ENCODE results near the gene TRIM47. TPM values are rescaled to one million over a fixed set of nuclear protein-coding genes. Genes with fewer than 3 reads are reported as not detected.
A peak's percentile ranks its signal among the peaks of the same experiment; 100 is the strongest.

The TRIM47 gene
- total and polyA plus RNA-seq, 8 donors: 13.4 to 63.8 (median 20.8) TPM

DNA sequence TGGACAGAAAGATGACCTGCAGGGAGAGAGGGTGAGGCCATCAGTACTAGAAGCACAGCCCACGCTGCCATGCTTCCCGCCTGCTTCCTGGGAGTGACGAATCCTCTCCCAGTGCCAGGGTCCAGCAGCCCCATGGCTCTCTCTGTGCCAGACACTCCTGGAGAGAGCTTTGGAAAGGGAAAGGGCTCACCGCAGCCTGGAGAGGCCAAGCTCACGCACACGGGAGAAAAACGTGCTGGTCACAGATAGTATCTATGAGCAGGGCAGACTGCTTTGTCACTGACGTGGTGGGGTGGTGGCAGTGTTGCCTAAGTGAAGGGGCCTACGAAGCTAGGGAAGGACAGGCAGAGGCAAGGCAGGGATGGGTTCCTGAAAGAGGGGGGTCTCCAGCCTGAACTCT, 28.7 kb downstream of the TRIM47 start:
- H3K27me3 ChIP-seq: no peaks in the 10 kb centered on the region
- TF ChIP-seq, protein P1, sequence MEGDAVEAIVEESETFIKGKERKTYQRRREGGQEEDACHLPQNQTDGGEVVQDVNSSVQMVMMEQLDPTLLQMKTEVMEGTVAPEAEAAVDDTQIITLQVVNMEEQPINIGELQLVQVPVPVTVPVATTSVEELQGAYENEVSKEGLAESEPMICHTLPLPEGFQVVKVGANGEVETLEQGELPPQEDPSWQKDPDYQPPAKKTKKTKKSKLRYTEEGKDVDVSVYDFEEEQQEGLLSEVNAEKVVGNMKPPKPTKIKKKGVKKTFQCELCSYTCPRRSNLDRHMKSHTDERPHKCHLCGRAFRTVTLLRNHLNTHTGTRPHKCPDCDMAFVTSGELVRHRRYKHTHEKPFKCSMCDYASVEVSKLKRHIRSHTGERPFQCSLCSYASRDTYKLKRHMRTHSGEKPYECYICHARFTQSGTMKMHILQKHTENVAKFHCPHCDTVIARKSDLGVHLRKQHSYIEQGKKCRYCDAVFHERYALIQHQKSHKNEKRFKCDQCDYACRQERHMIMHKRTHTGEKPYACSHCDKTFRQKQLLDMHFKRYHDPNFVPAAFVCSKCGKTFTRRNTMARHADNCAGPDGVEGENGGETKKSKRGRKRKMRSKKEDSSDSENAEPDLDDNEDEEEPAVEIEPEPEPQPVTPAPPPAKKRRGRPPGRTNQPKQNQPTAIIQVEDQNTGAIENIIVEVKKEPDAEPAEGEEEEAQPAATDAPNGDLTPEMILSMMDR (IDR thresholded peaks at IDR 0.05): no peak
- no peaks in the 10 kb centered on the region for H3K9me3 ChIP-seq
- H3K4me3 ChIP-seq: no peak overlapping the region
- peaks cover 39 to 84% of the 10 kb centered on the region in 2 donors for H3K4me1 ChIP-seq
- intact Hi-C loops (cut with DNase I): no loop called here
- H3K27ac ChIP-seq: peak overlapping the region; percentile 56 to 93
- DNase-seq (peak in 1 of 4 donors; percentile 41), ATAC-seq (no peak)
- peaks cover 2 to 72% of the 10 kb centered on the region in 2 donors for H3K36me3 ChIP-seq

DNA sequence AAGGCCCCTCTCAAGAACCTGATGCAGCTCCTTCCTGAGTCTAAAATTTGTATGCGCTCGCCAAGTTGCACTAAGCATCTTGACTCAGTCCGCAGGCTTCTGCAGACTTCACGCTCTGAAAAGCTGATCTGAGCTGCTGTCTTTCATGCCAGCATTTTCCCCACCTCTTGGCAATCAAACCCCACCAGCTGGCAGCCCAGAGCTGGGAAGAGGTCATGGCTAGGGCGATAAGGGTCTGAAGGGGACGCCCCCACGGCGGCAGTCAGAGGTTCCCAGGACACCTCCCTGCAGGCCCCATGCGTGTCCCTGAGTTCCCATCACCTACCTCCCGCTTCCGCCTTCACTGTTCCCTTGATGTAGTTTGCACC, 29.1 kb downstream of the TRIM47 start:
- no peak overlapping the region for H3K4me3 ChIP-seq
- no peaks in the 10 kb centered on the region for H3K27me3 ChIP-seq
- peak overlapping the region; percentile 56 to 93 for H3K27ac ChIP-seq
- ATAC-seq (no peak), DNase-seq (peak in 1 of 4 donors; percentile 55)
- intact Hi-C loops (cut with DNase I): no loop called here
- peaks cover 2 to 72% of the 10 kb centered on the region in 2 donors for H3K36me3 ChIP-seq
- TF ChIP-seq, protein P1 (IDR thresholded peaks at IDR 0.05): no peak
- H3K4me1 ChIP-seq: peaks cover 39 to 84% of the 10 kb centered on the region in 2 donors
- H3K9me3 ChIP-seq: no peaks in the 10 kb centered on the region

DNA sequence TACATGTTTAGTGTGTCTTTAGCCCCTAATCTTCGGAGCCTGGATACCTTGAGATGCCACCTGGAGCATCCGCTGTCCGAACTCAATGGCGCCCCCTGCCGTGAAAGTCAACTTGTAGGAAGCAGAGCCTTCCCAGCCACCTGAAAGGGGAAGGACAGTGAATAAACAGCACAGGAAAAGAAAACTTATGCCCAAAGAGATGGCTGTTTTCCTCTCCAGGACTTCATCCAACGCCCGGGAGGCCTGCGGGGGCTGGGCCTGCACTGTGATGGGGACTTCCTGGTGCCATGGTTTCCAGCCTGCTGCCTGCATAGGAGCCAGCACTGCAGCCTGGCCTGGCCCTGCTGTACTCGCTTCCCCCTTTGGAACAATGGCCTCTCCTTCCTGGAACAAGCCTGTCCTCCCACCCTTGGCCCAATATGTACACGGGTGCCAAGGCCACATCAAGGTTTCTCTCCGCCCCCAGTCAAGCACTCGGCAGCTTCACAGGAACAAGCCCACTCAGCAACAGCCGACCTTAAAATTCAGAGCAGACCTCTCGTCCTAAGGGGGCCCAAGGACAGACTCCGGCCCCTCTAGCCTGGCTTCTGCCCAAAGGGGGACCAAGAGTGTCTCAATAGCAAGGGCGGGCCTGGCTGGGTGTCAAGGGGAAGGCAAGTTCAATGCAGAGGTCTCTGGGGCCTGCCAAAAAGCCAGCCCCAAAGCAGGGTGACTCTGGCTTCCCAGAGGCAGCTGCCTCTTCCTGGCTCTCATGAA, 29.7 kb downstream of the TRIM47 start:
- DNase-seq: peak in 3 of 4 donors; percentile 61 to 90 (median 81)
- H3K27ac ChIP-seq: peak overlapping the region; percentile 56 to 93
- intact Hi-C loops (cut with DNase I): no loop called here
- no peaks in the 10 kb centered on the region for H3K27me3 ChIP-seq
- peak; percentile 1 for ATAC-seq
- peaks cover 2 to 72% of the 10 kb centered on the region in 2 donors for H3K36me3 ChIP-seq
- no peak overlapping the region for H3K4me3 ChIP-seq
- H3K4me1 ChIP-seq: peaks cover 34 to 84% of the 10 kb centered on the region in 2 donors
- H3K9me3 ChIP-seq: no peaks in the 10 kb centered on the region
- TF ChIP-seq, protein P1 (IDR thresholded peaks at IDR 0.05): peak; percentile 58 to 79

DNA sequence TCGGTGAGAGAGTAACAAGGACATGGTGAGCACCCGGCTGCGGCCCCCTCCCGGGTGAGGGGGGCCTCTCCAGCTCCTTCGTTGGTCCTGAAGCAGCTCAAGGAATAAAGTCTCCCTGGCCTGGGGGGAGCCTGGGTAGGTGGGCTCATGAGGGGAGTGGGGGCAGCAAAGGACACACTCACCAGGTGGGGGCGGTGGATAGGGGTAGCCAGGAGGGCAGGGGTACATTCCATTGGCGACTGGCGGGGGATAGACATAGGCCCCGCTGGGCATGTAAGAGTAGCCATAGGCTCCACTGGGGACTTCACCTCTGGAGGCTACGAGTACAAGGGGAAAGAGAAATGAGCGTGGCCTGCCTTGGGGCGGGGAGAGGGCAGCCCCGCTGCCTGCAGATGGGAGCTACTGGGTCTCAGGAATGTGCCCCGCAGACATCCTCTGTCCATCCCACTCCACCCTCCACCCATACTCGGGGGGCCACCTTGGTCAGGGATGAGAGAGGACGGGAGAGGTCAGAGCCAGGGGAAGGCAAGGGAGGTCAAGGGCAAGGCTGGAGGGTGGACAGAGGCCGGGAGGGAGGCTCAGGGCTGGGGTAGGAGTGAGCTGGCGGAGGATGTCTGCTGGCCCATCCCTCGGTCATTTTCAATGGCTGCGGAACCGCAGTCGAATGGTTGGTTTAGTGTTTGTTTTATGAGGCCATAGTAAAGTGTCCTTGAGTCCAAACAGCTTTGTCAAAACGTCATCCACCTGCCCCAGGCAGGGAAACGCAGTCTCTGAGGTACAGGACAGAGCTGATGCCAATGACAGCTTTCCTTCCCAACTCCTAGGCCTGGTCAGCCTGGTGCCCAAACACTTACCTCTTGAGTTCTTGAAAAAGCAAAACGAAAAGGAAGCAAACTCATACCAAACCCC, 30.5 kb downstream of the TRIM47 start:
- H3K9me3 ChIP-seq: no peaks in the 10 kb centered on the region
- H3K36me3 ChIP-seq: peaks cover 2 to 71% of the 10 kb centered on the region in 2 donors
- H3K4me3 ChIP-seq: no peak overlapping the region
- DNase-seq: peak in 1 of 4 donors; percentile 49
- no peaks in the 10 kb centered on the region for H3K27me3 ChIP-seq
- peaks cover 31 to 82% of the 10 kb centered on the region in 2 donors for H3K4me1 ChIP-seq
- ATAC-seq: no peak
- TF ChIP-seq, protein P1 (IDR thresholded peaks at IDR 0.05): no peak
- H3K27ac ChIP-seq: peak overlapping the region; percentile 56 to 93
- intact Hi-C loops (cut with DNase I): no loop called here
